H1 (cell line): ENCODE results near the gene SPTBN5. TPM values are rescaled to one million over a fixed set of nuclear protein-coding genes. Genes with fewer than 3 reads are reported as not detected.

Experiments used
- CTCF ChIA-PET: fragments of 300-600 bp; sonication (Branson Sonifier 250); formaldehyde crosslinking; loops from one replicate; lab custom pipeline; 2021; ENCODE audit not compliant: partially characterized antibody; lab: Charles Lee
- POLR2A ChIA-PET: fragments of 300-600 bp; sonication (Branson Sonifier 250); formaldehyde crosslinking; loops from one replicate; lab custom pipeline; 2021; ENCODE audit warnings: inconsistent platforms; ENCODE audit not compliant: partially characterized antibody; lab: Charles Lee
- DNase-seq, 2 experiments: peaks; one replicate each; pipeline versions ENCODE4 v3.0.0 to v3.0.0-alpha.2; 2010 to 2022; ENCODE audit warnings: low spot score in 2 of 2, low read depth in 1 of 2, mixed read lengths in 1 of 2
- FAIRE-seq: peaks from 2 replicates; lab custom pipeline; 2011; peaks lifted over from hg19 to GRCh38; lab: Jason Lieb, UNC
- H2AFZ ChIP-seq: 2 replicates; pipeline ENCODE4 v1.8.1; 2012; ENCODE audit warnings: low read length, inconsistent platforms
- H2AK5ac ChIP-seq: 2 replicates; pipeline ENCODE4 v1.6.1; 2013; ENCODE audit warnings: low read depth, low read length
- H2BK120ac ChIP-seq: replicated peaks from 2 replicates; pipeline ENCODE3; 2013; ENCODE audit warnings: low read depth, low read length, inconsistent platforms
- H2BK12ac ChIP-seq: 2 replicates; pipeline ENCODE4 v1.6.1; 2013; ENCODE audit warnings: low read depth, low read length
- H2BK15ac ChIP-seq: 2 replicates; pipeline ENCODE4 v1.6.1; 2013; ENCODE audit warnings: low read length
- H2BK20ac ChIP-seq: 2 replicates; pipeline ENCODE4 v1.6.1; 2013; ENCODE audit warnings: low read length
- H2BK5ac ChIP-seq: 2 replicates; pipeline ENCODE4 v1.6.1; 2013; ENCODE audit warnings: low read depth, low read length
- H3K14ac ChIP-seq: 2 replicates; pipeline ENCODE4 v1.6.1; 2013; ENCODE audit warnings: inconsistent platforms; ENCODE audit not compliant: insufficient read length
- H3K18ac ChIP-seq: 2 replicates; pipeline ENCODE4 v1.6.1; 2013; ENCODE audit warnings: low read length; ENCODE audit errors: extremely low read depth
- H3K23ac ChIP-seq: 2 replicates; pipeline ENCODE4 v1.6.1; 2013; ENCODE audit warnings: inconsistent platforms; ENCODE audit not compliant: insufficient read length
- H3K23me2 ChIP-seq: 2 replicates; pipeline ENCODE4 v1.6.1; 2013; ENCODE audit warnings: low read depth, low read length
- H3K27ac ChIP-seq: 2 replicates; pipeline ENCODE4 v1.6.1; 2011; ENCODE audit warnings: low read depth, low read length, inconsistent platforms
- H3K27me3 ChIP-seq, 4 experiments: replicated peaks in 1 of 4; 1 replicate in 1 of 4; 2 replicates in 3 of 4; pipeline versions ENCODE4 v1.6.1 to v1.8.1; 2011 to 2013; ENCODE audit warnings: low read length in 3 of 4, mild to moderate bottlenecking in 3 of 4, inconsistent platforms in 2 of 4, mixed read lengths in 2 of 4, moderate library complexity in 1 of 4; ENCODE audit not compliant: control insufficient read depth in 3 of 4, insufficient read depth in 3 of 4; ENCODE audit errors: extremely low read depth in 1 of 4
- H3K36me3 ChIP-seq, 4 experiments: 2 replicates each; pipeline versions ENCODE4 v1.6.1 to v1.8.1; 2011 to 2013; ENCODE audit warnings: mild to moderate bottlenecking in 4 of 4, low read length in 3 of 4, moderate library complexity in 2 of 4, control low read depth in 1 of 4, inconsistent platforms in 1 of 4; ENCODE audit not compliant: insufficient read depth in 4 of 4, control insufficient read depth in 2 of 4
- H3K4ac ChIP-seq: replicated peaks from 2 replicates; pipeline ENCODE3; 2013; ENCODE audit warnings: low read length, low read depth, mixed read lengths, inconsistent platforms; ENCODE audit not compliant: insufficient read length
- H3K4me1 ChIP-seq, 4 experiments: replicated peaks in 1 of 4; 1 replicate in 1 of 4; 2 replicates in 3 of 4; pipeline versions ENCODE4 v1.6.1 to v1.8.1; 2011 to 2013; ENCODE audit warnings: low read length in 3 of 4, inconsistent platforms in 2 of 4, mixed read lengths in 1 of 4; ENCODE audit not compliant: insufficient read depth in 4 of 4, control insufficient read depth in 3 of 4
- H3K4me2 ChIP-seq, 2 experiments: 2 replicates each; pipeline versions ENCODE4 v1.6.1 to v1.8.1; 2011 to 2013; ENCODE audit warnings: low read depth in 2 of 2, low read length in 2 of 2, control low read depth in 1 of 2, inconsistent platforms in 1 of 2, mild to moderate bottlenecking in 1 of 2; ENCODE audit not compliant: insufficient read depth in 1 of 2
- H3K4me3 ChIP-seq, 4 experiments: fragments of 200-600, 300-600 bp in 1 of 4; sonication (generic), shearing (Covaris generic), sonication (Bioruptor Twin) in 1 of 4; 2 replicates each; pipeline versions ENCODE4 v1.5.1 to v1.8.1; 2011 to 2016; ENCODE audit warnings: low read length in 4 of 4, low read depth in 3 of 4, control low read depth in 2 of 4, inconsistent platforms in 2 of 4, mild to moderate bottlenecking in 2 of 4, mixed read lengths in 1 of 4, moderate library complexity in 1 of 4; ENCODE audit not compliant: insufficient read depth in 2 of 4; ENCODE audit errors: extremely low read depth in 1 of 4
- H3K56ac ChIP-seq: replicated peaks from 2 replicates; pipeline ENCODE3; 2013; ENCODE audit warnings: low read depth, mild to moderate bottlenecking, mixed read lengths, low read length, inconsistent platforms; ENCODE audit not compliant: insufficient read length
- H3K79me1 ChIP-seq: 2 replicates; pipeline ENCODE4 v1.6.1; 2013; ENCODE audit warnings: low read depth, low read length, control low read depth
- H3K79me2 ChIP-seq, 2 experiments: 2 replicates each; pipeline versions ENCODE4 v1.6.1 to v1.8.1; 2012 to 2013; ENCODE audit warnings: low read length in 2 of 2, mild to moderate bottlenecking in 2 of 2, inconsistent platforms in 1 of 2; ENCODE audit not compliant: insufficient read depth in 2 of 2, control insufficient read depth in 1 of 2
- H3K9ac ChIP-seq, 4 experiments: replicated peaks in 1 of 4; 1 replicate in 1 of 4; 2 replicates in 3 of 4; pipeline versions ENCODE4 v1.6.1 to v1.8.1; 2011 to 2013; ENCODE audit warnings: low read depth in 3 of 4, low read length in 3 of 4, control low read depth in 2 of 4, mild to moderate bottlenecking in 2 of 4, moderate library complexity in 2 of 4, inconsistent platforms in 1 of 4; ENCODE audit errors: extremely low read depth in 1 of 4
- H3K9me3 ChIP-seq, 2 experiments: 2 replicates each; pipeline versions ENCODE4 v1.6.1 to v1.8.1; 2012 to 2013; ENCODE audit warnings: mild to moderate bottlenecking in 2 of 2, moderate library complexity in 2 of 2, control low read depth in 1 of 2, inconsistent platforms in 1 of 2, low read depth in 1 of 2, low read length in 1 of 2, mixed read lengths in 1 of 2; ENCODE audit not compliant: insufficient read depth in 2 of 2
- H4K20me1 ChIP-seq, 2 experiments: replicated peaks in 1 of 2; 2 replicates each; pipeline versions ENCODE3 to v1.8.1; 2011 to 2013; ENCODE audit warnings: inconsistent platforms in 2 of 2, low read length in 2 of 2, mild to moderate bottlenecking in 1 of 2; ENCODE audit not compliant: insufficient read depth in 2 of 2, control insufficient read depth in 1 of 2
- H4K5ac ChIP-seq: 2 replicates; pipeline ENCODE4 v1.6.1; 2013; ENCODE audit warnings: low read length, low read depth, mixed read lengths, inconsistent platforms; ENCODE audit not compliant: insufficient read length
- H4K8ac ChIP-seq: 2 replicates; pipeline ENCODE4 v1.8.0; 2013; ENCODE audit warnings: mild to moderate bottlenecking, moderate library complexity, low read length, inconsistent platforms; ENCODE audit not compliant: insufficient read depth; ENCODE audit errors: extremely low read depth
- H4K91ac ChIP-seq: replicated peaks from 2 replicates; pipeline ENCODE3; 2013; ENCODE audit warnings: low read length, mixed read lengths, inconsistent platforms; ENCODE audit not compliant: insufficient read length
- CHD2 ChIP-seq: IDR thresholded peaks from 2 replicates; pipeline ENCODE4 v1.6.1; 2012; ENCODE audit warnings: low read length, improper control_type of control experiment
- EGR1 ChIP-seq: IDR thresholded peaks from 2 replicates; pipeline ENCODE4 v1.6.1; 2011; ENCODE audit warnings: low read depth, low read length, borderline replicate concordance
- JUN ChIP-seq: IDR thresholded peaks from 2 replicates; pipeline ENCODE4 v1.6.1; 2011; ENCODE audit warnings: low read depth, mild to moderate bottlenecking, improper control_type of control experiment, low read length
- MAX ChIP-seq: IDR thresholded peaks from 2 replicates; pipeline ENCODE4 v1.6.1; 2012; ENCODE audit warnings: inconsistent platforms
- RFX5 ChIP-seq: IDR thresholded peaks from 2 replicates; pipeline ENCODE4 v1.6.1; 2011; ENCODE audit warnings: low read depth, low read length, improper control_type of control experiment, borderline replicate concordance
- TAF1 ChIP-seq: IDR thresholded peaks from 2 replicates; pipeline ENCODE4 v1.6.1; 2011; ENCODE audit warnings: mild to moderate bottlenecking, low read depth, low read length
- TBP ChIP-seq: IDR thresholded peaks from 2 replicates; pipeline ENCODE4 v1.6.1; 2011; ENCODE audit warnings: low read depth, low read length, improper control_type of control experiment
- ZNF274 ChIP-seq: IDR thresholded peaks from 2 replicates; pipeline ENCODE4 v1.7.0; 2012; ENCODE audit warnings: low read length, borderline replicate concordance; ENCODE audit errors: extremely low read depth
- WGBS, 2 experiments: shearing (Covaris generic) in 1 of 2; methylation state at CpG; one replicate each; pipeline versions ENCODE4 v1.1.6 to v1.1.7; 2013 to 2015; ENCODE audit warnings: low lambda C conversion rate in 2 of 2, mixed read lengths in 2 of 2, inconsistent platforms in 1 of 2, low coverage in 1 of 2, missing lambda C conversion rate in 1 of 2; ENCODE audit not compliant: insufficient replicate concordance in 2 of 2, insufficient coverage in 1 of 2, insufficient read length in 1 of 2; ENCODE audit errors: extremely low coverage in 1 of 2, missing lambda C conversion rate in 1 of 2; 5-methylcytosine and 5-hydroxymethylcytosine counted together
- polyA plus RNA-seq, 7 experiments: library from polyadenylated mRNA; depleted of rRNA in 3 of 7; stranded (reverse) in 5 of 7; unstranded in 2 of 7; fragments of >200 nt in 5 of 7; fragments of 200-250 nt in 2 of 7; gene quantifications; 1 replicate in 5 of 7; 2 replicates in 1 of 7; 4 replicates in 1 of 7; pipeline versions ENCODE4 v1.2.1 to v1.2.3, GENCODE V29; 2011 to 2013; ENCODE audit warnings: missing spikeins in 2 of 7, mixed read lengths in 2 of 7
- total RNA-seq: library from RNA; stranded (reverse); fragmentation: NEBNext Ultra II Directional; extraction: Animal tissue kit (Norgen Biotek cat#: 25700); gene quantifications from 2 replicates; pipeline ENCODE4 v1.2.1, GENCODE V29; 2021

SPTBN5 gene
- total and polyA plus RNA-seq, 2 of the 8 experiments (the other 6 are each of a cell fraction or from before 2014, with no cell fraction given): 0.32 to 0.84 TPM

GRCh38 chr15:41832875-41833274, 61.0 kb downstream of the SPTBN5 start:
- H3K23ac ChIP-seq: no peak overlapping the region
- DNase-seq (no peak), FAIRE-seq (no peak)
- no peak overlapping the region for H3K27ac ChIP-seq
- ChIA-PET POLR2A (interaction anchor here (0.7 to 1.5 kb wide), 2 partner anchors 19 to 59 kb away, joined by 3 to 5 read pairs; partner anchors contain the start of gene MAPKBP1), CTCF (interaction anchor here (2.6 to 3.8 kb wide), 2 partner anchors 12 to 71 kb away, joined by 10 to 30 read pairs; no protein-coding TSS in a partner anchor)
- H2AK5ac ChIP-seq: no peak overlapping the region
- H2BK15ac ChIP-seq: no peak overlapping the region
- 88% methylated on average over 3 of the region's 3 CpGs; no CpG with 5 or more reads in 1 of the 2 experiments for WGBS, 2 experiments
- H3K4ac ChIP-seq: no peak overlapping the region
- no peak overlapping the region for H4K5ac ChIP-seq
- no peak overlapping the region for H3K4me3 ChIP-seq
- H3K36me3 ChIP-seq: peaks cover 0 to 3% (median 0%) of the 10 kb centered on the region in 4 experiments; a peak in 4 of 8 replicates
- H3K9me3 ChIP-seq: no peaks in the 10 kb centered on the region
- H3K79me1 ChIP-seq: peaks cover 2% of the 10 kb centered on the region; the same call in 1 of the 2 replicates
- no peak overlapping the region for H4K8ac ChIP-seq
- peaks cover 4% of the 10 kb centered on the region; the same call in 1 of the 2 replicates for H3K23me2 ChIP-seq
- H2BK12ac ChIP-seq: no peak overlapping the region
- H4K91ac ChIP-seq: no peak overlapping the region
- H3K14ac ChIP-seq: no peak overlapping the region
- TF ChIP-seq RFX5 (no peak), ZNF274 (no peak), EGR1 (no peak), JUN (no peak), TBP (no peak), CHD2 (no peak), MAX (no peak), TAF1 (no peak)
- no peak overlapping the region for H3K18ac ChIP-seq
- H4K20me1 ChIP-seq: peaks cover 1 to 15% of the 10 kb centered on the region in 2 experiments
- H2BK5ac ChIP-seq: no peak overlapping the region
- no peak overlapping the region for H2BK20ac ChIP-seq
- H3K4me2 ChIP-seq: no peak overlapping the region
- no peak overlapping the region for H2BK120ac ChIP-seq
- H3K9ac ChIP-seq: no peak overlapping the region
- H2AFZ ChIP-seq: no peak overlapping the region
- no peaks in the 10 kb centered on the region for H3K27me3 ChIP-seq
- H3K4me1 ChIP-seq: peaks cover 0 to 4% (median 2%) of the 10 kb centered on the region in 4 experiments; a peak in 3 of 7 replicates
- H3K79me2 ChIP-seq: no peaks in the 10 kb centered on the region
- H3K56ac ChIP-seq: no peak overlapping the region
